Activated CD4-positive, CD25-positive, alpha-beta regulatory T cell (primary cell): ENCODE results near the gene PCDH15.

ENCODE experiments used
- DNase-seq, 4 experiments: peaks; one replicate each; lab custom pipeline; 2025; lab: John Stamatoyannopoulos, UW

PCDH15 gene

GRCh38 chr10:54800741-54801421, at the start of gene PCDH15:
TSS of gene PCDH15 (minus strand) at chr10:54801231. CDS start at chr10:54664262, 136,969 bp downstream.
- DNase-seq: no peak

- DNase-seq: no peak
These were observed 42.9 kb upstream of the PCDH15 start for GRCh38 chr10:54843932-54844331.

- no peak for DNase-seq
These were observed 42.1 kb upstream of the PCDH15 start for GRCh38 chr10:54843085-54843646.

GRCh38 chr10:54837479-54837878, 36.4 kb upstream of the PCDH15 start:
- no peak for DNase-seq

- no peak for DNase-seq
These were observed 32.0 kb upstream of the PCDH15 start for GRCh38 chr10:54833029-54833428.

- DNase-seq: no peak
These were observed 26.0 kb upstream of the PCDH15 start for GRCh38 chr10:54826994-54827560.

GRCh38 chr10:54815583-54815982, 14.6 kb upstream of the PCDH15 start:
- DNase-seq: no peak

GRCh38 chr10:54808186-54808935, 7.3 kb upstream of the PCDH15 start:
- no peak for DNase-seq

- DNase-seq: no peak
These were observed 1.5 kb downstream of the PCDH15 start for GRCh38 chr10:54799506-54799905.

- DNase-seq: no peak
These were observed 3.3 kb downstream of the PCDH15 start for GRCh38 chr10:54797636-54798321.

- no peak for DNase-seq
These were observed 4.2 kb downstream of the PCDH15 start for GRCh38 chr10:54796881-54797280.

GRCh38 chr10:54776622-54777021, 24.4 kb downstream of the PCDH15 start:
- DNase-seq: no peak

GRCh38 chr10:54772468-54773122, 28.4 kb downstream of the PCDH15 start:
- no peak for DNase-seq

GRCh38 chr10:54769051-54769450, 32.0 kb downstream of the PCDH15 start:
- DNase-seq: no peak

- no peak for DNase-seq
These were observed 42.2 kb downstream of the PCDH15 start for GRCh38 chr10:54758791-54759190.

- no peak for DNase-seq
These were observed 51.4 kb downstream of the PCDH15 start for GRCh38 chr10:54749623-54750022.

- DNase-seq: no peak
These were observed 55.6 kb downstream of the PCDH15 start for GRCh38 chr10:54745436-54745835.

- no peak for DNase-seq
These were observed 58.6 kb downstream of the PCDH15 start for GRCh38 chr10:54742416-54742815.

GRCh38 chr10:54728511-54728910, 72.5 kb downstream of the PCDH15 start:
- no peak for DNase-seq

- no peak for DNase-seq
These were observed 79.0 kb downstream of the PCDH15 start for GRCh38 chr10:54722075-54722474.

- DNase-seq: no peak
These were observed 90.1 kb downstream of the PCDH15 start for GRCh38 chr10:54710918-54711317.

GRCh38 chr10:54708591-54708990, 92.4 kb downstream of the PCDH15 start:
- no peak for DNase-seq
